Measurements from ENCODE around the gene NYAP2. TPM values are rescaled to one million over a fixed set of nuclear protein-coding genes. Genes with fewer than 3 reads are reported as not detected.

Gene NYAP2
- total RNA-seq, 1 experiment from 2014 or later = not detected

DNA sequence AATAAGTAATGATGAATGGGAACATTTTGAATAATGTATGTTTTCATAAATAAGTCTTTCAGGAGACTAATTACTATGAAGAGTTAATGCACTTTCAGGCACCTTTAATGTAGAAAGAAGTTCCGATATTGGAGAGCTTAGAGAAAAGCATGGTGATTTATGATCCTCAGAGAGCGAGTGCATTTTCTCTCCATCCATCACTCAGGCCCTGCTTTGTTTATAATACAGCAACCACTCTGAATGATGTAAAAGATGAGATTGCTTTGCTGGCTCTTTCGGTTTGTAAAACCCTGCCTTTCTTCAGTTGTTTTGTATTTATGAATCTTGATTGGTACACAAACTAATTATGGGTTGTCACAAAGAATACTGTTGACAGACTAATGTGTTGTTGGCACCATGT lies 132.0 kb downstream of the NYAP2 start:
- POLR2A ChIA-PET = no interaction called here
- intact Hi-C loops (cut with micrococcal nuclease) = no loop called here

More for the DNA sequence above, 132.0 kb downstream of the NYAP2 start:
- H2AFZ ChIP-seq (ENCODE audit: low read depth, low read length, poor library complexity, severe bottlenecking) = no peak overlapping the region
- no peak overlapping the region for H3K9ac ChIP-seq (ENCODE audit: low read length)
- ChIA-PET RAD21 (ENCODE audit: low non-redundant PET in 1 of 2, low total read pairs in 2 of 2, uncharacterized antibody in 2 of 2, unreplicated experiment in 2 of 2) (no interaction called here), CTCF (no interaction called here)
- BruUV-seq (replicated peaks) = no TSS peak
- ATAC-seq (no peak), DNase-seq (ENCODE audit: low read depth, low spot score) (no peak)
- H4K20me1 ChIP-seq (ENCODE audit: insufficient read depth) = no peaks in the 10 kb centered on the region
- H3K9me3 ChIP-seq (ENCODE audit: control insufficient read depth in 1 of 2, insufficient read depth in 1 of 2, low read depth in 1 of 2, low read length in 2 of 2) = no peaks in the 10 kb centered on the region
- no peak overlapping the region for H3K4me3 ChIP-seq (replicated peaks in 1 of 2; ENCODE audit: low read depth in 1 of 2, low read length in 2 of 2)
- H3K79me2 ChIP-seq (ENCODE audit: insufficient read depth, low read length) = no peaks in the 10 kb centered on the region
- no peak overlapping the region for H3K4me2 ChIP-seq (ENCODE audit: low read length)
- no peaks in the 10 kb centered on the region for H3K4me1 ChIP-seq (ENCODE audit: control insufficient read depth in 1 of 2, insufficient read depth in 2 of 2, low read length in 2 of 2)
- H3K27me3 ChIP-seq (ENCODE audit: insufficient read depth, low read length) = no peaks in the 10 kb centered on the region
- no peaks in the 10 kb centered on the region for H3K9me2 ChIP-seq (ENCODE audit: insufficient read depth)
- no peak for TF ChIP-seq ZNF274 (IDR thresholded peaks at IDR 0.05; ENCODE audit: low read depth, low read length)
- TF ChIP-seq, protein P1, sequence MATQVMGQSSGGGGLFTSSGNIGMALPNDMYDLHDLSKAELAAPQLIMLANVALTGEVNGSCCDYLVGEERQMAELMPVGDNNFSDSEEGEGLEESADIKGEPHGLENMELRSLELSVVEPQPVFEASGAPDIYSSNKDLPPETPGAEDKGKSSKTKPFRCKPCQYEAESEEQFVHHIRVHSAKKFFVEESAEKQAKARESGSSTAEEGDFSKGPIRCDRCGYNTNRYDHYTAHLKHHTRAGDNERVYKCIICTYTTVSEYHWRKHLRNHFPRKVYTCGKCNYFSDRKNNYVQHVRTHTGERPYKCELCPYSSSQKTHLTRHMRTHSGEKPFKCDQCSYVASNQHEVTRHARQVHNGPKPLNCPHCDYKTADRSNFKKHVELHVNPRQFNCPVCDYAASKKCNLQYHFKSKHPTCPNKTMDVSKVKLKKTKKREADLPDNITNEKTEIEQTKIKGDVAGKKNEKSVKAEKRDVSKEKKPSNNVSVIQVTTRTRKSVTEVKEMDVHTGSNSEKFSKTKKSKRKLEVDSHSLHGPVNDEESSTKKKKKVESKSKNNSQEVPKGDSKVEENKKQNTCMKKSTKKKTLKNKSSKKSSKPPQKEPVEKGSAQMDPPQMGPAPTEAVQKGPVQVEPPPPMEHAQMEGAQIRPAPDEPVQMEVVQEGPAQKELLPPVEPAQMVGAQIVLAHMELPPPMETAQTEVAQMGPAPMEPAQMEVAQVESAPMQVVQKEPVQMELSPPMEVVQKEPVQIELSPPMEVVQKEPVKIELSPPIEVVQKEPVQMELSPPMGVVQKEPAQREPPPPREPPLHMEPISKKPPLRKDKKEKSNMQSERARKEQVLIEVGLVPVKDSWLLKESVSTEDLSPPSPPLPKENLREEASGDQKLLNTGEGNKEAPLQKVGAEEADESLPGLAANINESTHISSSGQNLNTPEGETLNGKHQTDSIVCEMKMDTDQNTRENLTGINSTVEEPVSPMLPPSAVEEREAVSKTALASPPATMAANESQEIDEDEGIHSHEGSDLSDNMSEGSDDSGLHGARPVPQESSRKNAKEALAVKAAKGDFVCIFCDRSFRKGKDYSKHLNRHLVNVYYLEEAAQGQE (IDR thresholded peaks at IDR 0.05; ENCODE audit: low read depth) = no peak
- no peak for TF ChIP-seq CEBPB (IDR thresholded peaks at IDR 0.05; ENCODE audit: low read depth)
- TF ChIP-seq SRF (IDR thresholded peaks at IDR 0.05; ENCODE audit: low read depth) = no peak
- TF ChIP-seq POLR2AphosphoS5 (IDR thresholded peaks at IDR 0.05; ENCODE audit: low read depth, low read length) = no peak
- TF ChIP-seq EZH2 (IDR thresholded peaks at IDR 0.05) = no peak
- no peak for TF ChIP-seq POLR2A (IDR thresholded peaks at IDR 0.05; ENCODE audit: borderline replicate concordance, extremely low read depth, insufficient read depth, insufficient read length)
- no peak for TF ChIP-seq YY1 (IDR thresholded peaks at IDR 0.05; ENCODE audit: extremely low read depth, insufficient replicate concordance, low read depth, low read length)
- TF ChIP-seq EZH2phosphoT487 (IDR thresholded peaks at IDR 0.05; ENCODE audit: borderline replicate concordance) = no peak
- no peak for TF ChIP-seq ELF1 (IDR thresholded peaks at IDR 0.05; ENCODE audit: borderline replicate concordance, low read depth)
- no peak for TF ChIP-seq TCF7L2 (IDR thresholded peaks at IDR 0.05; ENCODE audit: borderline replicate concordance, extremely low read depth, insufficient read depth, insufficient read length)
- no peak for TF ChIP-seq ZFX (IDR thresholded peaks at IDR 0.05)
- no peak for TF ChIP-seq EGR1 (IDR thresholded peaks at IDR 0.05; ENCODE audit: low read depth)
- TF ChIP-seq JUND (IDR thresholded peaks at IDR 0.05) = no peak
- TF ChIP-seq SP1 (IDR thresholded peaks at IDR 0.05; ENCODE audit: low read depth) = no peak
- TF ChIP-seq FOSL1 (IDR thresholded peaks at IDR 0.05; ENCODE audit: low read depth) = no peak
- TF ChIP-seq, protein P2, sequence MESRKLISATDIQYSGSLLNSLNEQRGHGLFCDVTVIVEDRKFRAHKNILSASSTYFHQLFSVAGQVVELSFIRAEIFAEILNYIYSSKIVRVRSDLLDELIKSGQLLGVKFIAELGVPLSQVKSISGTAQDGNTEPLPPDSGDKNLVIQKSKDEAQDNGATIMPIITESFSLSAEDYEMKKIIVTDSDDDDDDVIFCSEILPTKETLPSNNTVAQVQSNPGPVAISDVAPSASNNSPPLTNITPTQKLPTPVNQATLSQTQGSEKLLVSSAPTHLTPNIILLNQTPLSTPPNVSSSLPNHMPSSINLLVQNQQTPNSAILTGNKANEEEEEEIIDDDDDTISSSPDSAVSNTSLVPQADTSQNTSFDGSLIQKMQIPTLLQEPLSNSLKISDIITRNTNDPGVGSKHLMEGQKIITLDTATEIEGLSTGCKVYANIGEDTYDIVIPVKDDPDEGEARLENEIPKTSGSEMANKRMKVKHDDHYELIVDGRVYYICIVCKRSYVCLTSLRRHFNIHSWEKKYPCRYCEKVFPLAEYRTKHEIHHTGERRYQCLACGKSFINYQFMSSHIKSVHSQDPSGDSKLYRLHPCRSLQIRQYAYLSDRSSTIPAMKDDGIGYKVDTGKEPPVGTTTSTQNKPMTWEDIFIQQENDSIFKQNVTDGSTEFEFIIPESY (IDR thresholded peaks at IDR 0.05; ENCODE audit: extremely low read depth, insufficient replicate concordance, low read length) = no peak
- no peak overlapping the region for H3K27ac ChIP-seq (ENCODE audit: low read depth, low read length)
- H3K36me3 ChIP-seq (ENCODE audit: control insufficient read depth in 1 of 2, insufficient read depth in 2 of 2, low read length in 2 of 2) = no peaks in the 10 kb centered on the region

All from HCT116 (cell line).